Dermis blood vessel endothelial cell (primary cell): ENCODE measurements around the gene MAGI3. TPM values are rescaled to one million over a fixed set of nuclear protein-coding genes. Genes with fewer than 3 reads are reported as not detected.
"Not testable (repeated sequence)": the region's sequence is repeated elsewhere in the genome, so short reads cannot be mapped to it uniquely, and the experiment has no call there.

Experiments used
- DNase-seq: peaks from one replicate; pipeline ENCODE4 v3.0.0; 2010
- total RNA-seq: library from RNA; depleted of rRNA; stranded (reverse); fragments of >200 nt; gene quantifications from 2 replicates; pipeline ENCODE4 v1.2.3, GENCODE V29; 2014

Gene MAGI3
- total RNA-seq, 1 donor from 2014 or later = 13.4 TPM

GRCh38 chr1:113694910-113695309 is 304.6 kb downstream of the MAGI3 start:
- no peak for DNase-seq

- DNase-seq = peak; percentile 24
Measured at GRCh38 chr1:113701429-113701828, 311.1 kb downstream of the MAGI3 start.

- no peak for DNase-seq
Measured at GRCh38 chr1:113714606-113715269, 324.4 kb downstream of the MAGI3 start.

GRCh38 chr1:113717506-113717905 is 327.2 kb downstream of the MAGI3 start:
- DNase-seq = not testable (repeated sequence)

- DNase-seq = not testable (repeated sequence)
Measured at GRCh38 chr1:113718621-113719020, 328.3 kb downstream of the MAGI3 start.

GRCh38 chr1:113721010-113721409 is 330.7 kb downstream of the MAGI3 start:
- DNase-seq = no peak

GRCh38 chr1:113732802-113733201 is 342.5 kb downstream of the MAGI3 start:
- no peak for DNase-seq

GRCh38 chr1:113734357-113735055 is 344.2 kb downstream of the MAGI3 start:
- no peak for DNase-seq
